ENCODE data around the gene ANKRD2. TPM values are rescaled to one million over a fixed set of nuclear protein-coding genes. Genes with fewer than 3 reads are reported as not detected.
A peak's percentile ranks its signal among the peaks of the same experiment; 100 is the strongest.

The ANKRD2 gene
- total RNA-seq, 1 experiment from 2014 or later: 0.98 TPM

DNA sequence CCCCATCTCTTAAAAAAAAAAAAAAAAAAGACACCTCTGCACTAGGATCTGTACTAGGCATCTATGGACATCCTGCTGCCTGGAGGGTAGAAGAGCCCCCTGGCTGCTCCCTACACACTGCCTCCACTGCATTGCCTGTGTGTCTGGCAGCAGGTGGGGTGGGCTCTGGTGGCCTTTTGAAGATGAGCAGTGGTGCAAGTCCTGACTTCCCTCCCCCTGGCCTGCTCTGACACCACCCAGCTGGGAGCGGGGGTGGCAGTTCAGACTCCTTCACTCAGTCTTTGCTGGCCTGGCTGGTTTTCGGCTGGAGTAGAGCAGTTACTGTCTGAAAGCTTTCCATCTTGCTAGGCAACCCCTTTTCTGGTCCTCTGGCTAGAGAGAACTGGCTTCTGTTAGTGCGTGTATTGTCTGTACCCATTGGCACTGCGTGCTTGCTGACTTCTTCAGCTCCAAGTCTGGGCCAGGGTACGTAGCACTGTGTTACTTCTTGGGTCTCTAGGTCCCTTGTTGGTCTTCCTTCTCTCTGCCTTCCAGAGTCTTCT, 34.6 kb downstream of the ANKRD2 start:
- in situ Hi-C loops (cut with HindIII; ENCODE audit: low pct_unique_long_range_greater_than_20kb, low sequenced_read_pairs) (no loop called here), intact Hi-C loops (cut with micrococcal nuclease; ENCODE audit: unreplicated experiment) (no loop called here)
- ChIA-PET CTCF (no interaction called here), POLR2A (no interaction called here)
- BruUV-seq (replicated peaks): no TSS peak
- Histone ChIP-seq H3K9me3 (ENCODE audit: control insufficient read depth, insufficient read depth, low read depth, low read length) (no peaks in the 10 kb centered on the region), H3K36me3 (ENCODE audit: control insufficient read depth, insufficient read depth, low read length) (no peaks in the 10 kb centered on the region), H3K27ac (ENCODE audit: low read length) (no peak overlapping the region), H3K4me1 (ENCODE audit: control insufficient read depth, insufficient read depth, low read length) (peaks cover 6% of the 10 kb centered on the region; the same call in 1 of the 2 replicates), H3K27me3 (ENCODE audit: control insufficient read depth, insufficient read depth, low read length) (no peaks in the 10 kb centered on the region), H3K4me3 (ENCODE audit: low read depth in 2 of 2, low read length in 2 of 2) (no peak overlapping the region)
- TF ChIP-seq POLR2AphosphoS5 (IDR thresholded peaks at IDR 0.05; ENCODE audit: low read depth, low read length): no peak
- no peak for TF ChIP-seq SIN3A (IDR thresholded peaks at IDR 0.05; ENCODE audit: borderline replicate concordance, insufficient read depth, low read depth, low read length)
- TF ChIP-seq, protein P1, sequence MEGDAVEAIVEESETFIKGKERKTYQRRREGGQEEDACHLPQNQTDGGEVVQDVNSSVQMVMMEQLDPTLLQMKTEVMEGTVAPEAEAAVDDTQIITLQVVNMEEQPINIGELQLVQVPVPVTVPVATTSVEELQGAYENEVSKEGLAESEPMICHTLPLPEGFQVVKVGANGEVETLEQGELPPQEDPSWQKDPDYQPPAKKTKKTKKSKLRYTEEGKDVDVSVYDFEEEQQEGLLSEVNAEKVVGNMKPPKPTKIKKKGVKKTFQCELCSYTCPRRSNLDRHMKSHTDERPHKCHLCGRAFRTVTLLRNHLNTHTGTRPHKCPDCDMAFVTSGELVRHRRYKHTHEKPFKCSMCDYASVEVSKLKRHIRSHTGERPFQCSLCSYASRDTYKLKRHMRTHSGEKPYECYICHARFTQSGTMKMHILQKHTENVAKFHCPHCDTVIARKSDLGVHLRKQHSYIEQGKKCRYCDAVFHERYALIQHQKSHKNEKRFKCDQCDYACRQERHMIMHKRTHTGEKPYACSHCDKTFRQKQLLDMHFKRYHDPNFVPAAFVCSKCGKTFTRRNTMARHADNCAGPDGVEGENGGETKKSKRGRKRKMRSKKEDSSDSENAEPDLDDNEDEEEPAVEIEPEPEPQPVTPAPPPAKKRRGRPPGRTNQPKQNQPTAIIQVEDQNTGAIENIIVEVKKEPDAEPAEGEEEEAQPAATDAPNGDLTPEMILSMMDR (IDR thresholded peaks at IDR 0.05): no peak
- no peak for TF ChIP-seq REST (IDR thresholded peaks at IDR 0.05; ENCODE audit: insufficient read depth in 1 of 2, low read depth in 2 of 2, low read length in 1 of 2)
- TF ChIP-seq TCF7L2 (IDR thresholded peaks at IDR 0.05; ENCODE audit: low read depth, low read length): no peak
- no peak for DNase-seq (ENCODE audit: low read depth, low spot score)
- ATAC-seq: no peak; the same call in 1 of the 2 replicates

- ATAC-seq: no peak
- ChIA-PET POLR2A (no interaction called here), CTCF (interaction anchor here (0.5 to 0.7 kb wide), 2 partner anchors 57 to 142 kb away, joined by 4 to 5 read pairs; no protein-coding TSS in a partner anchor)
- Histone ChIP-seq H3K27ac (ENCODE audit: low read length) (peak overlapping the region; percentile 19; the same call in 1 of the 2 replicates), H3K4me3 (ENCODE audit: low read depth in 2 of 2, low read length in 2 of 2) (no peak overlapping the region), H3K9me3 (ENCODE audit: control insufficient read depth, insufficient read depth, low read depth, low read length) (no peaks in the 10 kb centered on the region), H3K4me1 (ENCODE audit: control insufficient read depth, insufficient read depth, low read length) (peaks cover 10% of the 10 kb centered on the region; the same call in 1 of the 2 replicates), H3K36me3 (ENCODE audit: control insufficient read depth, insufficient read depth, low read length) (no peaks in the 10 kb centered on the region), H3K27me3 (ENCODE audit: control insufficient read depth, insufficient read depth, low read length) (no peaks in the 10 kb centered on the region)
- BruUV-seq (replicated peaks): no TSS peak
- no peak for DNase-seq (ENCODE audit: low read depth, low spot score)
- TF ChIP-seq, protein P1 (IDR thresholded peaks at IDR 0.05): no peak
- TF ChIP-seq REST (IDR thresholded peaks at IDR 0.05; ENCODE audit: insufficient read depth in 1 of 2, low read depth in 2 of 2, low read length in 1 of 2) (no peak), TCF7L2 (IDR thresholded peaks at IDR 0.05; ENCODE audit: low read depth, low read length) (no peak), POLR2AphosphoS5 (IDR thresholded peaks at IDR 0.05; ENCODE audit: low read depth, low read length) (no peak), SIN3A (IDR thresholded peaks at IDR 0.05; ENCODE audit: borderline replicate concordance, insufficient read depth, low read depth, low read length) (no peak)
- in situ Hi-C loops (cut with HindIII; ENCODE audit: low pct_unique_long_range_greater_than_20kb, low sequenced_read_pairs) (no loop called here), intact Hi-C loops (cut with micrococcal nuclease; ENCODE audit: unreplicated experiment) (no loop called here)
These were observed 36.5 kb downstream of the ANKRD2 start for GRCh38 chr10:97608991-97609561.

Measured in Panc1 (cell line).